ENCODE measurements around the gene CEP135.
"Not testable (repeated sequence)": the region's sequence is repeated elsewhere in the genome, so short reads cannot be mapped to it uniquely, and the experiment has no call there.

Gene CEP135

DNA sequence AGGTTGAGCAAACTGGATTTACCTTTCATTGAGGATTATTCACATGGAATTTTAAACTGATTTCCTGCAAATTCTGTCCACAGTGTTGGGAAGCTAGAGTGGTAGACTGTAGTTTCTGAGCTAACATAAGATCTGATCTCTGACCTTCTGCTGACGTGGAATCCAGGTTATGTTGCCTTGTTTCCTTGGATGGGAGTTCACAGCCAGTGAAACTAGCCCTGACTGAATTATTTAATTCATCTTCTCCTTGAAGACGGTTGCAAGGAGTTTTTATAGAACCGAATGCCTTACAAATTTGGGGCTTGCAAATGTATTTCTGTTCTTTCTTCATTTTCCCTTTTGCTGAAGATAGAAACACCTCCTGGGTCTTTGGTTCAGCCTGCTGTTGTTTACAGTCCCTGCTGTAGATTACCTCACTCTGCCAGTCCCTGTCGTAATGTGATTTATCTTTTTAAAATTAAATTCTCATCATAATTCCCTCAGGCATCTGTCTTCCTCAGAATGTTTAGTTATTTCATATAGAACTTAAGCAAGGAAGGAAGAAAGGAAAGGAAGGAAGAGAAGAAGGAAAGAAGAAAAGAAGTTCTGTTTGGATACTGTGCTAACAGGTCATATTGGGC, 113.9 kb downstream of the CEP135 start:
- H3K9me3 ChIP-seq (ENCODE audit: insufficient read depth, low read depth, low read length): no peaks in the 10 kb centered on the region
- no peak overlapping the region for H2BK5ac ChIP-seq (ENCODE audit: low read depth, low read length, poor library complexity)
- H4K12ac ChIP-seq (ENCODE audit: low read depth, low read length): no peak overlapping the region
- H3K27ac ChIP-seq (ENCODE audit: low read depth, low read length): no peak overlapping the region
- no peak overlapping the region for H2AK5ac ChIP-seq (ENCODE audit: low read length)
- DNase-seq: peak in 1 of 2 donors; percentile 80
- no CpG with 5 or more reads among the region's 4 CpGs for WGBS (ENCODE audit: extremely low coverage, insufficient coverage, insufficient read length)
- H3K23ac ChIP-seq (ENCODE audit: low read length): no peak overlapping the region
- no peak overlapping the region for H4K91ac ChIP-seq (ENCODE audit: low read depth, low read length)
- peaks cover 0 to 3% of the 10 kb centered on the region in 2 experiments for H3K36me3 ChIP-seq (ENCODE audit: control insufficient read depth in 1 of 2, insufficient read depth in 2 of 2, low read length in 2 of 2)
- no peaks in the 10 kb centered on the region for H3K79me2 ChIP-seq (ENCODE audit: control insufficient read depth, insufficient read depth, low read length, poor library complexity)
- no peak overlapping the region for H3K4me2 ChIP-seq (ENCODE audit: low read length)
- no peak overlapping the region for H3K18ac ChIP-seq (ENCODE audit: low read length)
- no peak overlapping the region for H3K4ac ChIP-seq (ENCODE audit: low read depth, low read length)
- no peak overlapping the region for H2BK12ac ChIP-seq (ENCODE audit: low read length)
- H3K79me1 ChIP-seq (ENCODE audit: low read length): no peaks in the 10 kb centered on the region
- no peak overlapping the region for H3K14ac ChIP-seq (ENCODE audit: low read length)
- no peak overlapping the region for H3K9ac ChIP-seq (ENCODE audit: low read length)
- H3K4me3 ChIP-seq (ENCODE audit: low read depth, low read length): no peak overlapping the region
- no peaks in the 10 kb centered on the region for H3K27me3 ChIP-seq (ENCODE audit: insufficient read depth, low read length)
- H2BK120ac ChIP-seq (ENCODE audit: insufficient read depth, low read length, poor library complexity): no peak overlapping the region
- H3K4me1 ChIP-seq (ENCODE audit: control insufficient read depth in 1 of 2, insufficient read depth in 2 of 2, low read length in 2 of 2): no peaks in the 10 kb centered on the region
- H2AFZ ChIP-seq (ENCODE audit: insufficient read depth, low read length, poor library complexity): no peak overlapping the region
- H4K8ac ChIP-seq (ENCODE audit: low read depth, low read length): no peak overlapping the region

DNA sequence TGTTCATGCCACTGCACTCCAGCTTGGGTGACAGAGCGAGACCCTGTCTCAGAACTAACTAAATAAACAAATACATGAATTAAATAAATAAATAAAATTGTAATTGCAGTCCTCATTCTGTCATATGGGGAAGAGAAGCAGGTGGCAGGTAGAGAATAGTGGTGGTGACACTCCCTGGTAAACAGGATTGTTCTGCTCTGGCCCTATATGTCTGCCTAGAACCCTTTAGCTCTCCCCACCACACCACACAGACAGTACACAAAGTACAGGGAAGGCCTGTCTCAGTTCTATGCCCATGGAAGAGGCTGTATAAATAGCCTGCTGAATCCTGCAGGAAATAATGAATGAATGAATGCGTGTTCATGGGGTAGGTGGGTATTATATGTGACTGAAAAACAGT, 117.7 kb downstream of the CEP135 start:
- H3K79me1 ChIP-seq (ENCODE audit: low read length): no peaks in the 10 kb centered on the region
- H3K36me3 ChIP-seq (ENCODE audit: control insufficient read depth in 1 of 2, insufficient read depth in 2 of 2, low read length in 2 of 2): no peaks in the 10 kb centered on the region
- no peak overlapping the region for H4K12ac ChIP-seq (ENCODE audit: low read depth, low read length)
- H3K4me1 ChIP-seq (ENCODE audit: control insufficient read depth in 1 of 2, insufficient read depth in 2 of 2, low read length in 2 of 2): no peaks in the 10 kb centered on the region
- no peaks in the 10 kb centered on the region for H3K27me3 ChIP-seq (ENCODE audit: insufficient read depth, low read length)
- H2AFZ ChIP-seq (ENCODE audit: insufficient read depth, low read length, poor library complexity): no peak overlapping the region
- H4K8ac ChIP-seq (ENCODE audit: low read depth, low read length): no peak overlapping the region
- no peak overlapping the region for H3K4ac ChIP-seq (ENCODE audit: low read depth, low read length)
- no peak overlapping the region for H3K4me2 ChIP-seq (ENCODE audit: low read length)
- H2BK12ac ChIP-seq (ENCODE audit: low read length): no peak overlapping the region
- WGBS (ENCODE audit: extremely low coverage, insufficient coverage, insufficient read length): no CpG with 5 or more reads among the region's 2 CpGs
- no peak overlapping the region for H3K27ac ChIP-seq (ENCODE audit: low read depth, low read length)
- H3K23ac ChIP-seq (ENCODE audit: low read length): no peak overlapping the region
- H2AK5ac ChIP-seq (ENCODE audit: low read length): no peak overlapping the region
- H3K18ac ChIP-seq (ENCODE audit: low read length): no peak overlapping the region
- no peak overlapping the region for H2BK120ac ChIP-seq (ENCODE audit: insufficient read depth, low read length, poor library complexity)
- DNase-seq: no peak
- H3K79me2 ChIP-seq (ENCODE audit: control insufficient read depth, insufficient read depth, low read length, poor library complexity): no peaks in the 10 kb centered on the region
- H4K91ac ChIP-seq (ENCODE audit: low read depth, low read length): no peak overlapping the region
- no peak overlapping the region for H2BK5ac ChIP-seq (ENCODE audit: low read depth, low read length, poor library complexity)
- H3K14ac ChIP-seq (ENCODE audit: low read length): no peak overlapping the region
- H3K4me3 ChIP-seq (ENCODE audit: low read depth, low read length): no peak overlapping the region
- no peak overlapping the region for H3K9ac ChIP-seq (ENCODE audit: low read length)
- no peaks in the 10 kb centered on the region for H3K9me3 ChIP-seq (ENCODE audit: insufficient read depth, low read depth, low read length)

DNA sequence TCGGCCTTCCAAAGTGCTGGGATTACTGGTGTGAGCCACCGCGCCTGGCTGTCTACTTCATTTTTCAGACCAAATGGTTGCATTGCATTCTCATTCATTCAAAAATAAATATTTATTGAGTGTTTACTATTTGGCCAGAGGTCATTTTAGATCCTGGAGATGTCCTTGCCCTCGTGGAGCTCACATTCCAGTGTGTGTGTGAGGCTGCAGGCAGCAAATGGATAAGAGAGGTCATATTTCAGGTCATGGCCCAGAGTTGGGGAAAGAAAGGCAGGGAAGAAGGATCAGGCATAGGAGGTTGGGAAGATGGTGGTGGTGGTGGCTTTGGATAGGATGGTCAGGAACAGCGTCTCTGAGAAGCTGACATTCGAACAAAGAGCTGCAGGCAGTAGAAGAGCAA, 119.1 kb downstream of the CEP135 start:
- H4K12ac ChIP-seq (ENCODE audit: low read depth, low read length): no peak overlapping the region
- no peak overlapping the region for H3K4me3 ChIP-seq (ENCODE audit: low read depth, low read length)
- no CpG with 5 or more reads among the region's 6 CpGs for WGBS (ENCODE audit: extremely low coverage, insufficient coverage, insufficient read length)
- H4K91ac ChIP-seq (ENCODE audit: low read depth, low read length): no peak overlapping the region
- H3K18ac ChIP-seq (ENCODE audit: low read length): no peak overlapping the region
- H3K23ac ChIP-seq (ENCODE audit: low read length): no peak overlapping the region
- H3K36me3 ChIP-seq (ENCODE audit: control insufficient read depth in 1 of 2, insufficient read depth in 2 of 2, low read length in 2 of 2): no peaks in the 10 kb centered on the region
- no peak overlapping the region for H3K4me2 ChIP-seq (ENCODE audit: low read length)
- no peak overlapping the region for H2AK5ac ChIP-seq (ENCODE audit: low read length)
- H2BK5ac ChIP-seq (ENCODE audit: low read depth, low read length, poor library complexity): no peak overlapping the region
- H3K79me1 ChIP-seq (ENCODE audit: low read length): no peaks in the 10 kb centered on the region
- no peak overlapping the region for H2AFZ ChIP-seq (ENCODE audit: insufficient read depth, low read length, poor library complexity)
- no peaks in the 10 kb centered on the region for H3K79me2 ChIP-seq (ENCODE audit: control insufficient read depth, insufficient read depth, low read length, poor library complexity)
- H2BK120ac ChIP-seq (ENCODE audit: insufficient read depth, low read length, poor library complexity): no peak overlapping the region
- H3K9me3 ChIP-seq (ENCODE audit: insufficient read depth, low read depth, low read length): no peaks in the 10 kb centered on the region
- no peak overlapping the region for H3K27ac ChIP-seq (ENCODE audit: low read depth, low read length)
- H4K8ac ChIP-seq (ENCODE audit: low read depth, low read length): no peak overlapping the region
- H3K14ac ChIP-seq (ENCODE audit: low read length): no peak overlapping the region
- H3K27me3 ChIP-seq (ENCODE audit: insufficient read depth, low read length): no peaks in the 10 kb centered on the region
- H3K4ac ChIP-seq (ENCODE audit: low read depth, low read length): no peak overlapping the region
- no peaks in the 10 kb centered on the region for H3K4me1 ChIP-seq (ENCODE audit: control insufficient read depth in 1 of 2, insufficient read depth in 2 of 2, low read length in 2 of 2)
- no peak overlapping the region for H2BK12ac ChIP-seq (ENCODE audit: low read length)
- H3K9ac ChIP-seq (ENCODE audit: low read length): no peak overlapping the region
- no peak for DNase-seq

GRCh38 chr4:56072730-56073129, 124.0 kb downstream of the CEP135 start:
- no CpG with 5 or more reads among the region's 3 CpGs for WGBS (ENCODE audit: extremely low coverage, insufficient coverage, insufficient read length)
- H3K4me2 ChIP-seq (ENCODE audit: low read length); H3K9ac ChIP-seq (ENCODE audit: low read length); H4K91ac ChIP-seq (ENCODE audit: low read depth, low read length); H3K14ac ChIP-seq (ENCODE audit: low read length); H2AFZ ChIP-seq (ENCODE audit: insufficient read depth, low read length, poor library complexity); H3K23ac ChIP-seq (ENCODE audit: low read length); H4K8ac ChIP-seq (ENCODE audit: low read depth, low read length); H2AK5ac ChIP-seq (ENCODE audit: low read length); H3K79me2 ChIP-seq (ENCODE audit: control insufficient read depth, insufficient read depth, low read length, poor library complexity); H3K36me3 ChIP-seq (ENCODE audit: control insufficient read depth in 1 of 2, insufficient read depth in 2 of 2, low read length in 2 of 2); H3K18ac ChIP-seq (ENCODE audit: low read length); H2BK5ac ChIP-seq (ENCODE audit: low read depth, low read length, poor library complexity); H3K27me3 ChIP-seq (ENCODE audit: insufficient read depth, low read length); H3K9me3 ChIP-seq (ENCODE audit: insufficient read depth, low read depth, low read length); H3K4me3 ChIP-seq (ENCODE audit: low read depth, low read length); H3K27ac ChIP-seq (ENCODE audit: low read depth, low read length); H3K4me1 ChIP-seq (ENCODE audit: control insufficient read depth in 1 of 2, insufficient read depth in 2 of 2, low read length in 2 of 2); H2BK12ac ChIP-seq (ENCODE audit: low read length); DNase-seq; H4K12ac ChIP-seq (ENCODE audit: low read depth, low read length); H3K79me1 ChIP-seq (ENCODE audit: low read length); H3K4ac ChIP-seq (ENCODE audit: low read depth, low read length); H2BK120ac ChIP-seq (ENCODE audit: insufficient read depth, low read length, poor library complexity): not testable (repeated sequence)

Data from trophoblast cell (in vitro differentiated cells and primary cell).